Glomerular visceral epithelial cell (primary cell): ENCODE data around the gene PLD5.
"Not testable (repeated sequence)": the region's sequence is repeated elsewhere in the genome, so short reads cannot be mapped to it uniquely, and the experiment has no call there.

Source experiments
- DNase-seq: peaks from one replicate; pipeline ENCODE4 v3.0.0-alpha.2; 2016; ENCODE audit errors: extremely low spot score

Gene PLD5

DNA sequence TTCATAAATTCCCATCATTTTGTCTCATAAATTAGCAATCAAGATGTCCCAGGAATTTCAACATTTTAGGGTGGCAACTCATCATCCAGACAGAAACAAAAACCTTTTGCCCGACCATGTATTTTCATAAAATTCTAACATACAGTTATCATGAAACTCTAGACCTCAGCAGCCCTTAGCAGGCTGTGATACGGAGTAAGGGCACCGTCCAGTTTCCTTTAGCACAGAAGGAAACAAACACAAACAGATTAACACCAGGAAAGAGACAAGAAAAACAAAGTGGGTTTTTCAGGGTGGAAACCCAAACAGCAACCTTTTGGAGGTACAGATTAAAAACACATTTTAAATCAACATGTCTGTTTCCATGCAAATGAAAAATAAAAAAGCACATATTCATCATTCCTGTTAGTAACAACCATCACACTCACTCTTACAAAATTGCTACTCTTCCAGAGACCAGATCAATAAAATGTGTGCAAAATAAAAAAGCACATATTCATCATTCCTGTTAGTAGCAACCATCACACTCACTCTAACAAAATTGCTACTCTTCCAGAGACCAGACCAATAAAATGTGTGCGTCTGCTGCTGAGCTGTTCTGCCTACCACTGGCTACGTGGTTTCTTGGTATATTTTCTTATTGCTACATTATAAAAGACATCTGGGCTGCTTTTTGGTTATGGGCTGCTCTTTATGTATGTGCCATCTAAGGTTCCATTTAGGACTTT, 241.6 kb downstream of the PLD5 start:
- DNase-seq = not testable (repeated sequence)

DNA sequence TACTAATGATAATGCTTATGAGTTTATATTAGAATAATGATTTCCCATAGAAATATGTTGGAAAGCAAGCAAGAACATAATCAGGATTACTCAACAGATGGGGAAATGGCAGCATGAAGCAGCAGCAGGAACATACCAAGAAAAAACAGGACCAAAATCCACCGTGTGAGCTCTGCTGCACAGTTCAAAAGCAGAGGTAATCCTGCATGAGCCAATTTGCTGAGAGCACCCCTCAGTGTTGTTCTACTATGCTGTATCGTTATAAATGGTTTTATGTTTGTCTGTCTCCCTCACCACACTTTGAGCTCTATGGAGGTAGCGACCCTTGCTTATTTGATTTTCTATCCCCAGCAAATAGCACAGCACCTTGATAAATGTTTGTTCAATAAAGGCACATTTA, 246.1 kb downstream of the PLD5 start:
- DNase-seq = not testable (repeated sequence)

GRCh38 chr1:242276769-242277168, 247.7 kb downstream of the PLD5 start:
- not testable (repeated sequence) for DNase-seq

GRCh38 chr1:242267004-242267403, 257.5 kb downstream of the PLD5 start:
- DNase-seq = not testable (repeated sequence)

- not testable (repeated sequence) for DNase-seq
Measured at GRCh38 chr1:242264419-242264818, 260.1 kb downstream of the PLD5 start.

DNA sequence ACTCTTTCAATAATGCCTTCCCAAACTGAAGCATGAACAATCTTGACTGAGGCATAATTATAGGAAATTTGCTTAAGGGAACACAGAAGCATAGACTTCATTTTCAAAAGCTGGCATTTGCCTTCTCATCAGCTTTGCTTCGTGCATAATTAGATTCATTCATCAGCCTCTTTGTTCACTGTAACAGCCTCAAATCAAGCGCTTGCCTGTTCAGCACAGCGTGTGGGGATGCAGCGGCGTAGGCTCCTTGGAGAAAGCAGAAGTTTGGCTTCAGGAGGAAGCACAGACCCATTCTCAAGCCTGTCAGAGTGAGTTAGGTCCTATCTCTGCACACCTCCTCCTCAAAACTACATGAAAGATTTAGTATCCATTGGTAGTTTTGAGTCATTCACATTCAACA, 279.2 kb downstream of the PLD5 start:
- DNase-seq = no peak

GRCh38 chr1:242243472-242243871, 281.0 kb downstream of the PLD5 start:
- no peak for DNase-seq

DNA sequence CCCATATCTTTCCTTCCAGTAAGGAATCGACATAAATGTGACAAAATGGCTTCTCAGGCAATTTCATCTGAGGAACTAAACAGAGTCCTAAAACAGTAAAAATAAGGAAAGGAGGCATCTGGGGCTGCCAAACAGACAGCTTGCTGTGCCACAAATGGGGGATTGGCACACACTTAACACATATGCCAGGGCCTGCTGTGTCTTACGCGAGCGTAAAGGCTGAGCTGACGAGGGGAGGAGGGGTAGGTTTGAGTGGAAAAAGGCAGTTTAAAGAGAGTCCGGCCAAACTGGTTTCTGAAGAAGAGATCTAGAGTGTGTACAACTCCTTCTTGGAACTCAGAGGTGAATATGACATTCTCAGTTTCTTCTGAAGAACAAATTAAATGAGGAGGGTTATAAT, 281.5 kb downstream of the PLD5 start:
- DNase-seq = no peak

- no peak for DNase-seq
Measured at GRCh38 chr1:242241936-242242335, 282.6 kb downstream of the PLD5 start.

DNA sequence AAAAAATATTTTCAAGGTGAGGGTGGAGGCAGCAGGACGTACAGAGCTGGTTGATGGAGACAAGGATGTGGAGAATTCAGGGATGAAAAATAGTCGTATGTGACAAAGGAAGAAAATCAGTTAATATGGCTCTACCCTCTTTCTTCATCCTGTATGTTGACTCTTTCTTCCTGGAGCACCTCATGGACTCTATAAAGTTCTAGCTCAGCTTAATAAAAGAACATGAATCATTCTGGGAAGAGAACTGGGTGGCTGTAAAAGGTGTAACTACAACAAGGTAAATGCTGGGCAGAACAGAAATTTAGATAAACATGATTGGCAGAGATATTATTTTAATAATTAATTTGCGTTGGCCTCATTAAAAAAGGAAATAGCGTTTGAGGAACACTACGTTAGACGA, 283.8 kb downstream of the PLD5 start:
- DNase-seq = no peak

GRCh38 chr1:242240077-242240476, 284.4 kb downstream of the PLD5 start:
- DNase-seq = no peak

DNA sequence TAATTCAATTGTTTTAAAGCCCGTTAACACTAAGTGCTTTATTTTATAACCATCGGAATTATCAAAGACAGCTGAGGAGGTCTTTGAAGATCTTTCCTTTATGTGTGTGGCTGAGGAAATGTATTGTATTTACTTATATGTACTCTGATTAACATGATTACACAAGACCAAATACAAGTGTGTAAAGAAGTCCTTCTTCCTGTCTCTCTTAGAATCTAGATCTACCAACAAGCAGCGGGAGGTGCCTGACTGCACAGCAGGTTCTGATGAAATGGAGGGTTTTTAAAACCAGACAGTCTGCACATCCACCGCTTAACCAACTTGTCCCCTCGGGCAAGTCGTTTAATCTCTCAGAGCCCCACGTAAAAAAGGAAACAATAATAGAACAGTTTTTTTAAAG, 285.1 kb downstream of the PLD5 start:
- no peak for DNase-seq

DNA sequence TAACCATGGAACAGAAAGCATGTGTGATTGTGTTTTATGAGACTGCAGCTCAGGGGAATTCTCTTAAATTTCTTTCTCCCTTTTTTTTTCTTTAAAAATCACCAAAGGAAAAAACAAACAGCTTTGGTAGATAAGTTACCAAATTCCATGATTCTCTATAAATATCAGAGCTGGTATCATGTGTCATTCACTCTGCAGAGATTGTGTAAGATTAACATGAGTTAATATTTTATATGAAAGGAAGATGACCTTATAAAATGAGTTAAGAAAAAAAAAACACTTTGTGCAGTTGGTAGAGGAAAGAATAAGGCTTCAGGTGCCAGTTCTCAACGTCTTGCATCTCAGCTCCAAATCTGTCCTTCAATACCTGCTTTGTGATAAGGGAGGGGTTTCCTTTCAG, 287.4 kb downstream of the PLD5 start:
- DNase-seq = no peak

DNA sequence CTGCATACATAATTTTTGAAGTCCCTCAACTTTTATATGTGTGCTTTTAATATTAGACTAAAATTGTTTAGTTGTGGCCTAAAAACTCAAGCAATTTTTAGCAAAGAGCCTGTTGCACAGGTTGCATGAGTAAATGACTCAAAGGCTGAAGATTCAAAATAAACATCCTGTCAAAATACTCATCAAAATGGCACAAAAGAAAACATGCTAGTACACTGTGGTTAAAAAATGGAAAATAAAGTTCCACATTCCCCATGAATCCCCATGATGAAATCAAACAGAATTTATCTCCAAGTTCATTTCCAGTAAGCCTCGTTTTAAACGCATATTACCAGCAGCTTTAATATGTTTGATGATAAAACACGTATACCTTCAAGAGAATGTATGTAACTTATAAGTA, 295.5 kb downstream of the PLD5 start:
- no peak for DNase-seq

GRCh38 chr1:242225767-242226573, 298.5 kb downstream of the PLD5 start:
- no peak for DNase-seq

- DNase-seq = not testable (repeated sequence)
Measured at GRCh38 chr1:242224878-242225766, 299.4 kb downstream of the PLD5 start.

GRCh38 chr1:242224461-242224860, 300.0 kb downstream of the PLD5 start:
- no peak for DNase-seq

- DNase-seq = no peak
Measured at GRCh38 chr1:242219905-242220304, 304.6 kb downstream of the PLD5 start.

- no peak for DNase-seq
Measured at GRCh38 chr1:242219298-242219901, 305.1 kb downstream of the PLD5 start.

DNA sequence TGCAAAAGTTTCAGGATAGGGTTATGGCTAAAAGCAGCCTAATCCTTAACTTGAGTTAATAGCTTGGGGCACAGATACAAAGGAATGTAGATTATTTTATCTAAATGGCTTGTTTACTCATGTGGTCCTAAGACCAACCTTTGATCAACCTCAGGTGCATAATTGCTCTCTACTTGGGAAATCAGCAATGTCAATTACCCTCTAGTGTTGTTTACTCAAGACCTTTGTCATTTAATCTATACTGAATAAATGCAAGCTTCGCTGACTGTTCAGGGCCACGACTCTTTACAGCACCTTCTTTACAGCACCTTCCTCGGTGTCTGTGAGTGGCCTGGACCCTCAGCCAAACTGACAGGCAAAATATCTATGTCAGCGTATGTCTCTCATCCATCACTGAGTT, 308.1 kb downstream of the PLD5 start:
- no peak for DNase-seq

DNA sequence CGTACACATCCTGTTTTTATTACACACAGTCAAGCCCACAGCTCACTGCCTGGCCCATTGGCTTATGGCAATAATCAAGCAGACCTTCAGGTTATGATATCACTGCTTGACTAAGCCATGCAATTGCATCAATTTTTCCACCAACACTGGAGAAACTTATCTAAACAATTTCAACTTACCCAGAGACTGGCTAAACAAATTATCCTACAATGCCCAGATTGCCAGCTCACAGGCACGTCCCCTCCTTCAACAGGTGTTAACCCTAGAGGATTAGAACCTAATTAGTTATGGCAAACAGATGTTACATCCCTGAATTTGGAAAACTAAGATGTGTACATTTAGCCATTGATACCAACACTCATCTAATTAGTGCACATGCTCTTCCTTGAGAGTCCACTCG, 310.0 kb downstream of the PLD5 start:
- DNase-seq = not testable (repeated sequence)

- not testable (repeated sequence) for DNase-seq
Measured at GRCh38 chr1:242212961-242213360, 311.5 kb downstream of the PLD5 start.
